Thyroid gland (tissue), 4 donors: ENCODE results near the gene DENND5A.

Source experiments
- POLR2A ChIP-seq, 2 donors: fragments of 450-650 bp; IDR thresholded peaks; one replicate each; pipeline ENCODE4 v1.6.1; 2017; ENCODE audit warnings: antibody characterized with exemption in 2 of 2, mild to moderate bottlenecking in 2 of 2, moderate library complexity in 1 of 2
- TF ChIP-seq, protein P1 (sequence below), 6 experiments: fragments of 200-600 bp in 3 of 6; fragments of 450-650 bp in 3 of 6; sonication (generic) in 3 of 6; IDR thresholded peaks; one replicate each; pipeline ENCODE4 v1.5.1; 2016 to 2019; ENCODE audit warnings: antibody characterized with exemption in 6 of 6, mild to moderate bottlenecking in 2 of 6, inconsistent platforms in 1 of 6, moderate library complexity in 1 of 6

DNA sequence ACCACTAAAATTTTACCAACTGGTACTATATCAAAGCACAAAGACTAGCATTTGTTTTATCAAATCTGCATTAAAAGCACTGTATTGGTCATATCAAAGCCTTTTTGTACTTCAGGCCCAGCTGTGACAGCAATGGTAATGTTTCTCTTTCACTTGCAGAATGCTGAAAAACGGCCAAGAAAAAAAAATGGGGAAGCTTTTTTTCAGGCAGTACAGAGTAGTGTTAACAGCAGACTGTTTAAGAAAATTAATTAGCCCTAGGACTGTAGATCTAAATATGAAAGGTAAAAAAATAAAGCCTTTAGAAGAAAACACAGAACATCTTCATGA lies 33.3 kb downstream of the DENND5A start:
- TF ChIP-seq, protein P1, sequence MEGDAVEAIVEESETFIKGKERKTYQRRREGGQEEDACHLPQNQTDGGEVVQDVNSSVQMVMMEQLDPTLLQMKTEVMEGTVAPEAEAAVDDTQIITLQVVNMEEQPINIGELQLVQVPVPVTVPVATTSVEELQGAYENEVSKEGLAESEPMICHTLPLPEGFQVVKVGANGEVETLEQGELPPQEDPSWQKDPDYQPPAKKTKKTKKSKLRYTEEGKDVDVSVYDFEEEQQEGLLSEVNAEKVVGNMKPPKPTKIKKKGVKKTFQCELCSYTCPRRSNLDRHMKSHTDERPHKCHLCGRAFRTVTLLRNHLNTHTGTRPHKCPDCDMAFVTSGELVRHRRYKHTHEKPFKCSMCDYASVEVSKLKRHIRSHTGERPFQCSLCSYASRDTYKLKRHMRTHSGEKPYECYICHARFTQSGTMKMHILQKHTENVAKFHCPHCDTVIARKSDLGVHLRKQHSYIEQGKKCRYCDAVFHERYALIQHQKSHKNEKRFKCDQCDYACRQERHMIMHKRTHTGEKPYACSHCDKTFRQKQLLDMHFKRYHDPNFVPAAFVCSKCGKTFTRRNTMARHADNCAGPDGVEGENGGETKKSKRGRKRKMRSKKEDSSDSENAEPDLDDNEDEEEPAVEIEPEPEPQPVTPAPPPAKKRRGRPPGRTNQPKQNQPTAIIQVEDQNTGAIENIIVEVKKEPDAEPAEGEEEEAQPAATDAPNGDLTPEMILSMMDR (IDR thresholded peaks at IDR 0.05), result no peak
- no peak for TF ChIP-seq POLR2A (IDR thresholded peaks at IDR 0.05)
